Right renal cortex interstitium (tissue), 3 donors: Measurements from ENCODE around the gene AP1G2. TPM values are rescaled to one million over a fixed set of nuclear protein-coding genes. Genes with fewer than 3 reads are reported as not detected.
"Not testable (repeated sequence)": the region's sequence is repeated elsewhere in the genome, so short reads cannot be mapped to it uniquely, and the experiment has no call there.

ENCODE experiments used
- DNase-seq, 3 donors: peaks; one replicate each; pipeline ENCODE4 v3.0.0-alpha.2; 2013; ENCODE audit warnings: low read depth in 3 of 3, low spot score in 2 of 3
- polyA plus RNA-seq, 3 donors: library from polyadenylated mRNA; unstranded; fragments of 120-200 nt; gene quantifications; one replicate each; pipeline ENCODE4 v1.2.1, GENCODE V29; 2013; ENCODE audit not compliant: insufficient read length in 3 of 3

Gene AP1G2
- polyA plus RNA-seq, 3 donors: 57.6 to 67.8 (median 60.9) TPM

DNA sequence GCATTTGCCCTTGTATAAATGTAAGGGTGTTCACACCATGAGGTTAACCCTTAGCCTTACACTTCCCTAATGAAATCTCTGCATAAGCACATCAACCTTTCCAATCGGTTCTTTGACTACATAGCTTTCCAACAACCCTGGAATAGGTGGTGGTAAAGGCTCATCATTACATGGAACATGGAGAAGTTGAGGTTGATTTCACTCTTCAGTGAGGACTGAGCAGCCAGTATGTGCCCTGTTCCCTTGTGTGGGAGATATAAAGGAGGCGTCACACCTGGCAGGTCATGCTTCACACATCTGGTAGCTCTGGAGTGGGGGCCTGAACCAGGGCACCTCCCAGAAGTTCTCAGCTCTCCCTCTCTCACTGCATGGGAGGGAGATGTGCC is 32.7 kb upstream of the AP1G2 start:
- no peak for DNase-seq

DNA sequence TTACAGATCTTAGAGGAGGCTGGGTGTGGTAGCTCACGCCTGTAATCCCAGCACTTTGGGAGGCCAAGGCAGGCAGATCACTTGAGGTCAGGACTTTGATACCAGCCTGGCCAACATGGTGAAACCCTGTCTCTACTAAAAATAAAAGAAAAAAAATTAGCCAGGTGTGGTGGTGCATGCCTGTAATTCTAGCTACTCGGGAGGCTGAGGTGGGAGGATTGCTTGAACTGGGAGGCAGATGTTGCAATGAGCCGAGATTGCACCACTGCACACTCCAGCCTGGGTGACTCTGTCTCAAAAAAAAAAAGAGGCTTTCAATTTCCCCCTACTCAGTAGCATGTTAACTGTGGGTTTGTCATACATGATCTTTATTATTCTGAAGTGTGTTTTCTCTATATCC is 26.6 kb upstream of the AP1G2 start:
- not testable (repeated sequence) for DNase-seq

DNA sequence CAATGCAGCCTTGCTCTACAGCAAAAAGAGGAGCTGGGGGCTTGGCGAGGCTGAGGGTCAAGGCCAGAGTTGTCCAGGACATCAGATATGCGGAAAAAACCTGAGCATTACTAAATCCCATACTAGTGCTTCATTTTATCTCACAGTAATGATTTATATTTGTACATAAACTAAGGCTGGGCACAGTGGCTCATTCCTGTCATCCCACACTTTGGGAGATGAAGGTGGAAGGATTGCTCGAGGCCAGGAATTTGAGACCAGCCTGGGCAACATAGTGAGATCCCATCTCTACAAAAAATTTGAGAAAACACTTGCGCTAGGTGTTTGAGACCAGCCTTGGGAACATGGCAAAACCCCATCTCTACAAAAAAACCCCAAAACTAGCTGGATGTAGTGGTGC is 22.6 kb upstream of the AP1G2 start:
- DNase-seq: no peak

GRCh38 chr14:23589606-23590005 is 22.0 kb upstream of the AP1G2 start:
- DNase-seq: no peak

DNA sequence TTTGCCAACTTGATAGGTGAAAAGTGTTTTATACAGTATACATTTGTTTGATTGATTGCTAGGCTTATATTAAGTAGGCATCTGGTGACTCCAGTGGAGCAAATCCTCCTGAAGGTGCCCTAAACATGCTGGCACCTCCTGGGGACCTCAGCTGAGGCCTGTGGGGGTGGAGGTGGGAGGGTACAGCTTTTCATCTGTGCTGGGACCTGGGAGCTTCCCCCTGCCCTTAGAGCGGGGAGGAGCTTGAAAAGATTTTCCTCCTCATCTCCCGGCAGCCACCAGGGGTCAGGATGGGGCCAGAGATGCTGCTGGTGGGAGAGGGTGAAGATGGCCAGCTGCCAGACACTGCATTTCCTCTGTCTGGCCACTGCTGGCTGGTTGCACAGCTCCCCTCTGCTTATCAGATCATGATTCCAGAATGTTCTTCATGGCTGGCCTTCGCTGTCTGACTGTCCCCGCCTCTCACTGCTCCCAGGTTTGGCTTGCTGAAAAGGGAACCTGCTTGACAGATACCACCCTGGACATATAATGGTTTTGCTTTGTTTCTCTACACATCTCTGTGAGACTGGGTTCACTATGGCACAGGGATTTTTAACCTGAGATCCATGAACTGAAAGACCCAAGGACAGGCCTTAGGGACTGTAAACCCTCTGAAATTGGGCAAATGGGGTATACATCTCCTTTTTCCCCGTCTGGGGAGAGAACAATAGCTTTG is 21.4 kb upstream of the AP1G2 start:
- DNase-seq: peak in 2 of 3 donors; percentile 74 to 78

DNA sequence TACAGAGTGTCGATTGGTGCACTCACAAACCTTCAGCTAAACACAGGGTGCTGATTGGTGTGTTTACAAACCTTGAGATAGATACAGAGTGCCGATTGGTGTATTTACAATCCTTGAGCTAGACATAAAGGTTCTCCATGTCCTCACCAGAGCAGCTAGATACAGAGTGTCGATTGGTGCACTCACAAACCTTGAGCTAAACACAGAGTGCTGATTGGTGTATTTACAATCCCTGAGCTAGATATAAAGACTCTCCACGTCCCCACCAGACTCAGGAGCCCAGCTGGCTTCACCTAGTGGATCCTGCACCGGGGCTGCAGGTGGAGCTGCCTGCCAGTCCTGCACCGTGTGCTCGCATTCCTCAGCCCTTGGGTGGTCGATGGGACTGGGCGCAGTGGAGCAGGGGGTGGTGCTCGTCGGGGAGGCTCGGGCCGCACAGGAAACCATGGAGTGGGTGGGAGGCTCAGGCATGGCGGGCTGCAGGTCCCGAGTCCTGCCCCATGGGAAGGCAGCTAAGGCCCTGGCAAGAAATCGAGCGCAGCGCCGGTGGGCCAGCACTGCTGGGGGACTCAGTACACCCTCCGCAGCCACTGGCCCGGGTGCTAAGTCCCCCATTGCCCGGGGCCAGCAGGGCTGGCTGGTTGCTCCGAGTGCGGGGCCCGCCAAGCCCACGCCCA is 17.1 kb upstream of the AP1G2 start:
- not testable (repeated sequence) for DNase-seq

DNA sequence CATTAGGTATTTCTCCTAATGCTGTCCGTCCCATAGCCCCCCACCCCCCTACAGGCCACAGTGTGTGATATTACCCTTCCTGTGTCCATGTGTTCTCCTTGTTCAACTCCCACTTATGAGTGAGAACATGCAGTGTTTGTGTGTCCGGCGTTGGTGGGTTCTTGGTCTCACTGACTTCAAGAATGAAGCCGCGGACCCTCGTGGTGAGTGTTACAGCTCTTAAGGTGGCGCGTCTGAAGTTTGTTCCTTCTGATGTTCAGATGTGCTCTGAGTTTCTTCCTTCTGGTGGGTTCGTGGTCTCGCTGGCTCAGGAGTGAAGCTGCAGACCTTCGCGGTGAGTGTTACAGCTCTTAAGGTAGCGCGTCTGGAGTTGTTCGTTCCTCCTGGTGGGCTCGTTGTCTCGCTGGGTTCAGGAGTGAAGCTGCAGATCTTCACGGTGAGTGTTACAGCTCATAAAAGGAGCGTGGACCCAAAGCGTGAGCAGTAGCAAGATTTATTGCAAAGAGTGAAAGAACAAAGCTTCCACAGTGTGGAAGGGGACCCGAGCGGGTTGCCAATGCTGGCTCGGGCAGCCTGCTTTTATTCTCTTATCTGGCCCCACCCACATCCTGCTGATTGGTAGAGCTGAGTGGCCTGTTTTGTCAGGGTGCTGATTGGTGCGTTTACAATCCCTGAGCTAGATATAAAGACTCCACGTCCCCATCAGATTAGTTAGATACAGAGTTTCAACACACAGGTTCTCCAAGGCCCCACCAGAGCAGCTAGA is 16.4 kb upstream of the AP1G2 start:
- not testable (repeated sequence) for DNase-seq

DNA sequence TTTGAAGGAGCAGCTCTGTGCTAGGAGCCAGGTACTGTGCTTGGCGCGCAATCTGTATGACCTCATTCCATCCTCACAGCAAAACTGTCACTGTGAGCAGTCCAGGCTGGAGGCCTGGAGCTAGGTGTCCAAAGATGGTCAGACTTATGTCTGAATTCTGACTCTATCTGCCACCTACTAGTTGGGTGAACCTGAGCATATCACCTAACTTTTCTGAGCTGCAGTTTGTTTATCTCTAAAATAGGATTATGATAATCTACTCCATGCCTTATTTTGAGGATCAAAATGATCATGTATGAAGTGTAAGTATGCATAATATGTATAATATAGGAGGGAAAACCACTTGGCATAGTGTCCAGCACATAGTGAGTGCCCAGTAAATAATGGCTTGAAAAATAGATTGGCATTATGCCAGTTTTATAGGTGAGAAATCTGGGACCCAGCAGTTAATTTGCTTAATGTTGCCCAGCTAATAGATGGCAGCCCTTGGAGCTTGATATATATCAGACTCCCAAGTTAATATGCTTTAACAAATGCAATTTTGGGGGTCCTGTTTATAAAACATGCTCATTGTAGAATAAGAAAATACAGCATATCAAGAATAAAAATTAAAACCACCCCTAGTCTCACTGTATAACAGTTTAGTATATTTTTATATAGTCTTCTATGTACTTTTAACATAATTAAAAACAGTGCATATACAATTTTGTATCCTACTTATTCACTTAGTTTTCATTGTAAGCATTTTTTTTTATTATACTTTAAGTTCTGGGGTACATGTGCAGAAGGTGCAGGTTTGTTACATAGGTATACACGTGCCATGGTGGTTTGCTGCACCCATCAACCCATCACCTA is 15.5 kb upstream of the AP1G2 start:
- DNase-seq: no peak

DNA sequence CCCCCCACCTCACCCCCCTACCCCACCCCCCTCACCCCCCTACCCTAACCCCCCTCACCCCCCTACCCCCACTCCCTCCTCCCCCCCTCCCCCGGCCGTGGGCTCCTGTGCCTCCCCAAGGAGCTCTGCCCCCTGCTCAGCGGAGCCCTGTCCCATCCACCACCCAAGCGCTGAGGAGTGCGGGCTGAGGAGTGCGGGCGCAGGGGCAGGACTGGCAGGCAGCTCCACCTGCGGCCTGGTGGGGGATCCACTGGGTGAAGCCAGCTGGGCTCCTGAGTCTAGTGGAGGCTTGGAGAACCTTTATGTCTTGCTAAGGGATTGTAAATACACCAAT is 13.3 kb upstream of the AP1G2 start:
- no peak for DNase-seq

- no peak for DNase-seq
Observed at GRCh38 chr14:23580152-23580926, 12.7 kb upstream of the AP1G2 start.

GRCh38 chr14:23579739-23580138 is 12.1 kb upstream of the AP1G2 start:
- DNase-seq: no peak

- no peak for DNase-seq
Observed at GRCh38 chr14:23579311-23579630, 11.7 kb upstream of the AP1G2 start.

GRCh38 chr14:23578560-23579310 is 11.1 kb upstream of the AP1G2 start, which contains the start of gene JPH4:
Gene JPH4, minus strand, starts transcription at chr14:23578790. Its CDS starts 1,337 bp downstream, at chr14:23577453.
- no peak for DNase-seq

- DNase-seq: no peak
Observed at GRCh38 chr14:23577710-23578392, 10.3 kb upstream of the AP1G2 start.

DNA sequence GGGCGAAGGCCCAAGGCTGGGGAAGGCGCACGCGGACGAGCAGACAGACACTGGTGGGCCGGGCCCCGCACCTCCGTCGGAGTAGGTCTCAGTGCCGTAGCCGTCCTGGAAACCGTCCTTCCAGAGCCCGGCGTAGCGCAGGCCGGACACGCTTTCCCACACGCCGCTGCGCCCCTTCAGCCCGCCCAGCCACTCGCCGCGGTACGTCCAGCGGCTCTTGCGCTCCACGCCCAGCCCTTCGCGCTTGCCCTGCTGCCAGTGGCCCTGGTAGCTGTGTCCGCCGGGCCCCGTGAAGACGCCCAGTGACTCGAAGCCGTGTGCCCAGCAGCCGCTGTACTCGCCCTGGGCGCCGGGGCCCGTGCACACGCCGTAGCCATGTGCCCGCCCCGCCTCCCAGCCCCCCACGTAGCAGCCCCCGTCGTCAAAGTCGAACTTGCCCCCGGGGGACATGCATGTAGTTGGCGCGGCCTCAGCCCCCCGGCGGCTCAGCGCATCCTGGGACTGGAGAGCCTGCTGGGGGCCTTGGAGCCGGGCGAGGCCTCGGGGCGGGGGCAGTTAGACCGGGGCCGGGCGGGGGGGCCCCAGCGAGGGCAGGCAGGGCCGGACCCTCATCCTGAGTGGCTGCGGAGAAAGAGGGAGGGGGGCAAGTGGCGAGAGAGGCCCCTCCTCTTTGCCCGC is 9.6 kb upstream of the AP1G2 start:
- no peak for DNase-seq

DNA sequence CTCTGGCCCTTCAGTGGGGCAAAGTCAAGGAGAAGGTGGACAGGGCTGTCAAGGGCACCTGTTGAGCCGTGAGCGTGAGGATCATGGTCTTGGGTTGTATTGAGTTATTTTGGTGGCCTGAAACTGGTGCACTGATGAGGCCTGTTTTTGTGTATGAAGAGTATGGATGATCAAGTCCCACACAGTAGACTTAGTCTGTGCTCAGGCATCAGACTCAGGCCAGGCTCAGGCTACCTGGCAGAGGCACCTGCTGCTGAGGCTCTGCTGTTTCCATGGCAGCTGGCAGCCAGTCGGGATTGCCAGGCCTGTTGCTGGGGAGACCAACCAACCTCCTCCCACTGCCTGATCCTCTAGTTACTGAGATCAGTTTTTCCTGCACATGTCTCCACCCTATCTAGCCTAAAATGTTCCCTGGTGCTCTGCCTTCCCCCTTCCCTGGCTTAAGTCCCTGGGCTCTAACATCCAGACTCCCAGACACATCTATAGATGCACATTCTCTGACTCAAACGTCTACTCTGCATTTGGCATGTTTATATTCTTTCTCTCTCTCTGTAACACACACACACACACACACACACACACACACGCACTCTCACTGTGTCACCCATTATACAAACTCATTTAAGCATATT is 5.9 kb upstream of the AP1G2 start:
- no peak for DNase-seq

- DNase-seq: no peak
Observed at GRCh38 chr14:23572836-23573235, 5.2 kb upstream of the AP1G2 start.

GRCh38 chr14:23572524-23572828 is 4.9 kb upstream of the AP1G2 start:
- DNase-seq: no peak
